HG02588 (cell line): ENCODE results near the gene CTSO.
"Not testable (repeated sequence)": the region's sequence is repeated elsewhere in the genome, so short reads cannot be mapped to it uniquely, and the experiment has no call there.

Experiments
- ATAC-seq: cut with Tn5 transposase; IDR thresholded peaks from one replicate; pipeline ENCODE4 v1.9.1; 2021; ENCODE audit warnings: mild to moderate bottlenecking, moderate library complexity; ENCODE audit not compliant: unreplicated experiment

CTSO gene

DNA sequence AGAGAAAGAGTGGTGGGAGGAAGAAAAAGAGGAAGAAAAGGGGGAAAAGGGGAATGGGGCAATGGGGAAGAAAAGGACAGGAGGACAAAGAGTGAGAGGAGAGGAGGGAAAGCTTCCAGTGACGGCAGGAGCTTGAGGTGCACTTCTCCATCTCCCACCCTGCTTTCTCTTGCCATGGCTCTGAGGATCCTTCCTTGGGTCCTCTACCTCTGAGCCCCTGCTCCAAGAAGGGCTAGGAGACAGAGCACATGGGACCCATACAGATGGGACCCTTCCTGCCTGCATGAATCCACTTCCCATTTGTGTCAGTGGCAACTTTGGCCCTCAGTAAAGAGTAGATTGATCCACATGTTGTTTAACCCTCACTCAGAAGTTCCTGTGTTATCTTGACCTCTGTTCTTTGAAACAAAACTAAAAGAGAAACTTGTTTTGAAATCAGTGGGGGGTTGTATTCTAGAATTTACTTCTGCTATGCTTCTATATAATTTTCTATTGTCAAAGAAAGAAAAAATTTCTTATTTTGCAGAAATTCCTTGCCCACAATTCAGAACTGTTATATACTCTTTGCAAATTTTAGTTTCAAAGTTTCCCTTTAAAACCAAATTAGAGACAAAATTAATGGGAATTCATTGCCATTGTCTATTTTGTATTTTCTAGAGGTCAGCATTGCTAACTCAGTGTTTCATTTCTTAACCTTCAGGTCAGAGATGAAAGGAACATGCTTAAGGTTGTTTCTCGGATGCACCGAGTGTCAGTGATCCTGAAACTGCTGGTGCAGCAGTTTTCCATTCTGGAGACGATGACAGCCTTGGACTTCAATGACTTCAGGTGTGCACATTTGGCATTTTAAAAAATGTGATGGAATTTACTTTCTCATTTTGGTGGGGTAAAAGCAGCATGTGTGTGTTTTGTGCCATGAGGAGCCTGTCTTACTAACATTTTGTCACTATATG, 45.2 kb downstream of the CTSO start:
- ATAC-seq: peak; percentile 77

DNA sequence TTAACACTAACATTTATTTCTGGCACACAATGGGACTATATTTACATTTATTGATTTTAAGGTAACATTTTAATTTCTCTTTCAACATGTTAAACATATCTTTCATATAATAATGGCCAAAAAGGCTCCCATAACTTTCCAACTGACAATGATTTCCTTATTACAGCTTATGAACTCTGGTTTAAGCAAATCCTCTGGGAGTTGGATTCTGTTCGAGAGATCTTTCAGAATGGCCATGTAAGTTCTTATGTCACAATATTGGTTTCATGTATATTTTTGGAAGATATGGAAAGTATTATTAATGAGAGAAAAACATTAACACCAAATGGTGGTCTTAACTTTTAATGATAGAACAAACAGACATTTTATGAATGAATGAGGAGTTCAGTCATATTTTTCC, 46.1 kb downstream of the CTSO start:
- no peak for ATAC-seq

DNA sequence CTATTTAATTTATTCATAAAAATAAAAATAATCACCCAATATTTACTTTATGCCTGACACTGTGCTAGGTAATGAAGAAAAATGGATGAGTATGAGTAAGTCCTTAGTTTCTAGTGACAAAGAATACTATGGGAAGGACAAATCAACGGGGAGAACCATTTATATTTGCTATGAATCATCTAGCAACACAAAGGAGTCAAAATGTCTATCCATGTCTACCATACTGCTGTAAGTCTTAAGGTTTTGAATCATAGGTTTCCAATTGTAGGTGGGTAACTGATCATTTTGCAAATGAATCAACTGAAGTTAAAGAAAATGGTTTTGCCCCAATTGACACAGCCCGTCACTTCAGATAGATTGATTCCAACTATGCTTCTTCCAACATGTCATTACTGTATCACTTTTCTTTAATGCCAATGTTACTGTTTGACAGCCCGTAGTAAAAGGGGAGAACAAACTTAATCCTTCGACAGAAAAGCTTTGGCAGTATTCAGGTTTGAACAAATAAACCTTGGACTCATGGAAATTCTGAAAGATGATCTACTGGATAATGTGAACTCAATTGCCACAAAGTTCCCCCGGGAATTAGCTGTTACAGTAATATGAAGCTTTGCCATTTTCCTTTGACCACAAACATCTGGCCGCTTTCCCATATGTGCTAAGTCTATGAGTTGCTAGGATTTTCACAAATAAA, 47.0 kb downstream of the CTSO start:
- ATAC-seq: no peak

DNA sequence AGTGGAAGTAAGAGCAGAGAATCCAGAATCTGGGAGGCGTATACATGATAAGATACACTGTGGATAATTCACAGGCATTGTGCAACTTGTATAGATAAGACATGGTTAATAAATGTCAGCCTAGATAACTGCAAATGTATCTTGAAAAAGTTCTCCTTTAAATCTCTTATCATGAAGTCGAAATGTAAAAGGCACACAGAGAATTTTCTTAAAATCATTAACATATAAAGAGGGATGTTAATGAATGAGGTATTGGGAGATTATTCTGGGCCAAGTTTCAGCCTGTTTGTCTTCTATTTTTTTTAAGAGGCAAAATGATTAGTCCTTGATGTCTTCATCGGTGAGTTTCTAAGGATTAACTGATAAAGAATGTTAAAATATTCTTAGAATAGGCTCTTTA, 49.3 kb downstream of the CTSO start:
- no peak for ATAC-seq

DNA sequence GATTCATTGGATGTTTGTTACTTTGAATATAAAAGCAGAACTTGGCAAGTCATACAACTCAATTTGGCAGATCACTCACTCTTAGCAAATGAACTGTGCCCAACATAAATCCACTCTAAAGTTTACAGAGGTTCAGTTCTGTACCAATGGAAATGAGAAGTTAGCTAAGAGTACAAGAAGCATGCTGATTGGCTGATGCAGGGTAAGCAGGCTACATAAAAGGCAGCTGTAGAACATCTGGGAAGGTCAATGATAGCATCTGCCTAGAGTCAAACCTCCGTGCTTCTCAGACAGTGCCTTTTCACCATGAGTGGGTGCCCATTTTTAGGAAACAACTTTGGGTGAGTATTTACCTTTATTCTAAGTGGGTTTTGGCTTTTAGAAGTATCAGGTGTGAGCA, 50.2 kb downstream of the CTSO start, which contains the start of gene TDO2:
TDO2 (plus strand) TSS at position 244 of the 400 bp plus-strand sequence; CDS start at position 307, 63 bp downstream.
- no peak for ATAC-seq

DNA sequence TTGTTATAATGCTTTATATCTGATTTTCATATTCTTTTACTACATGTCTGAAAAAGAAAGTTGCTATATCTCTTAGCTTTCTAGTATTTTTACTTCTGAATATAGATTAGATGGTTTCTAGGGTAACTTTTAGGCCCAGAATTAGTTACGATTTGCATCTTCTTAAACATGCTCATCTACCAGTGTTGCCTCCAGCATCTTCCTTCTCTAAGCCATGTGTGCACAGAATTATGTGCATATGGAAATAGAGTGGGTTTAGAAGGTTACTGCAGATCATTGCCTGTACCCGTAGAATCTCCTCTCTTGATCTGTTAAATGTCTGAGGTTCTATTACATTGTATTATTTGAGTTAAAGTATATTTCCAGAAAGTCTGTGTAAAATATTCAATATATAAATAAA, 52.7 kb downstream of the CTSO start:
- ATAC-seq: no peak

DNA sequence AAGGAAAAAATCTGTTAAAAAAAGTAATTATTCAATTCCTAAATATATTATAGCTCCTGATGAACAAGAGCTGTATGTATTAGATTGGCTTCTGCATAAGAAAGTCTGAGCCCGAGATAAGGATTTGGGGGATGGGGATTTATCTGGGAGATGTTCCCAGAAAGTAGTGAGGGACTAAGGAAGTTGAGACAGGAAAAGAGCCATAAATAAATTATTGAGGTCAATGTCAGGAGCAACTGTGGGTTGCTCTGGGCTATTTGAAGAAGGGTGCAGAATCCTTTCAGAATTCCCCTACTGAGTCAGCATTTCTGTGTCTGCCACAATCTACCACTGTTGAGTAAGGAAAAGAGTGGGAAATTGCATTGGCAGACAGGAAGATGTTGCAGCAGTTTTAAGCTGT, 53.3 kb downstream of the CTSO start:
- ATAC-seq: no peak

DNA sequence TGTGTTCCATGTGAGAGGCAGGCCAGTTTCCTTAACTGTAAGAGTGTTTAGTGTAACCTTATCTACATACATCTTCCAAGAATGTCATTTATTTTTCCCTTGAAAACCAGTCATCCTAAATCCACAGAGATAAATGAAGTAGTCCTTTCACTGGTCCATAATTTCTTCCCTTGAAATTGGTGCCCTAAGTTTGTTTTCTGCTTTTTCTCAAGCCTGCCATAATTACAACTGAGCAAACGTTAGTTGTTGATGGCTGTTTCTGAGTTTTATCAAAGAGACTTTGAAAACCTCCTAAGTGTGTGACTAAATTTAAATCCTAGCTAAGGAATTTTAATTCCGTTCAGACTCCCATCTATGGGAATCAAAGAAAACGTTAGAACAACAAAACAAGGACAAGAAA, 53.8 kb downstream of the CTSO start:
- no peak for ATAC-seq

DNA sequence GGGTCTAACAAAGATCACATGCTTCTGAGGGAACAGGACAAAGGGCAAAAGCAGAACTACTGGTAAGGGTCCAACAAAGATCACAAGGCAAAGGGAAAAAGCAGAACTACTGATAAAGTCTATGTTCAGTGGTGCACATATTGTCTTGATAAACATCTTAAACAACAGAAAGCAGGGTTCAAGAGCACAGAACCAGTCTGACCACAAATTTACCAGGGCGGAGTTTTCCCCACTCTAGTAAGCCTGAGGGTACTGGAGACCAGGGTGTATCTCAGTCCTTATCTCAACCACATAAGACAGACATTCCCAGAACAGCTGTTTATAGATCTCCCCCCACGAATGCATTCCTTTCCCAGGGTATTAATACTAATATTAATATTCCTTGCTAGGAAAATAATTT, 55.3 kb downstream of the CTSO start:
- ATAC-seq: not testable (repeated sequence)

DNA sequence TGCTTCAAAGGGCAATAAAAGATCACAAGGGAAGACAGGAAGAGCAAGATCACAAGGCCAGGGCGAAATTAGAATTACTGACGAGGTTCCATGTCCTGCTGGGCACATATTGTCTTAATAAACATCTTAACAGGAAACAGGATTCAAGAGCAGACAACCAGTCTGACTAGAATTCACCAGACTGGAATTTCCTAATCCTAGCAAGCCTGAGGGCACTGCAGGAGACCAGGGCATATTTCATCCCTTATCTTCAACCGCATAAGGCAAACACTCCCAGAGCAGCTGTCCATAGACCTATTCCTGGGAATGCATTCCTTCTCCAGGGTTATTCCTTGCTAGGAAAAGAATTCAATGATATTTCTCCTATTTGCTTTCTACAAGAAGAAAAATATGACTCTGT, 62.6 kb downstream of the CTSO start:
- ATAC-seq: no peak

DNA sequence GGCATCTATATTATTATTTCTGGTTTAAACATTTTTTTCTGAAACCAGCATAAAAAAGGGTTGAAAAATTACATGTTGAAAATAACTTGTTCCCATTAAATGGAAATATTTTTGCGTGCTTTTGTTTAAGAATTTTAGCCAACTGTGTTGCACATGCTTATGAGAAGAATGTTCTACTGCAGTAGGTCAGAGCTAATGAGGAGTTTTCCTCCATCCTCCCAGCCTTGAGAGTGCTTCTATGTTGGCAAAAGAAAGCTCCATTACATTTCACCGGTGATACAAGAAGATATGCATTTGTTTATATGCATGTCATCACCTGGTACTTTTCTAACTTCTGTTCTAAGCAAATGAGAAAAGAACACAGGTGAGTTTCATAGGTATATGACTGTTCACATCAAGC, 63.7 kb downstream of the CTSO start:
- ATAC-seq: no peak

DNA sequence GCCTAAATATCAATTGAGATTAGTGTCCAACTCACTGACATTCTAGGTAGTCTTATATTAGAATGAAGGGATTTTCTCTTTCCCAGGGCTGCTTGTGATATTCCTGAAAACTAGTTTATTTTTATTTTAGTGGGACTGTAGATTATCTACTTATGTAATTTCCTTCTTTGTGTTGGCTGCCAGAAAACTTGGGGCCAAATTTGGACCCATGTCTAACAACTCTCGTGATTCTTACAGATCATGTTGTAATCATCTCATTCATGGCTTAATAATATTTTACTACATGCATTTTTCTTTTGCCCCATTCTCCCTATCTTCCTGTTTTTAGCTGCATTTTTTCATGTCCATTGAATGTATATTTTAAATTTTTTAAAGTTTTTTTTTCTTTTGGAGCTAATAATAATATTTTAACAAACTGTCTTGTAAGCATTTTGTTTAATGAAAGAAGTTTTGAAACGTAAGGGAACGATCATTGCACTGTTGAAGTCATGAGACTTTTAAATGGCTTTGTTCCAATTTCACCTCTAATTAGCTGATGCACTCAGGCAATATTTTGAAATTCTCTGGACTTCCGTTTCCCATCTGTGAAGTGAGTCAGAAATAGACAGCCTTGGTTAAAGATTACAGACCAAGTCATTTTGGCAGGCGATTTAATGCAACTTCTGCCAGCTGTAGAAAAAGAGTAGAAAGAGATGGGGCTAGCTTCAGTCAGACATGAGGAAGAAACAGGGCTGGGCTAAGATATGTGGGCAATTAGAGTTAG, 64.5 kb downstream of the CTSO start:
- peak; percentile 87 for ATAC-seq

DNA sequence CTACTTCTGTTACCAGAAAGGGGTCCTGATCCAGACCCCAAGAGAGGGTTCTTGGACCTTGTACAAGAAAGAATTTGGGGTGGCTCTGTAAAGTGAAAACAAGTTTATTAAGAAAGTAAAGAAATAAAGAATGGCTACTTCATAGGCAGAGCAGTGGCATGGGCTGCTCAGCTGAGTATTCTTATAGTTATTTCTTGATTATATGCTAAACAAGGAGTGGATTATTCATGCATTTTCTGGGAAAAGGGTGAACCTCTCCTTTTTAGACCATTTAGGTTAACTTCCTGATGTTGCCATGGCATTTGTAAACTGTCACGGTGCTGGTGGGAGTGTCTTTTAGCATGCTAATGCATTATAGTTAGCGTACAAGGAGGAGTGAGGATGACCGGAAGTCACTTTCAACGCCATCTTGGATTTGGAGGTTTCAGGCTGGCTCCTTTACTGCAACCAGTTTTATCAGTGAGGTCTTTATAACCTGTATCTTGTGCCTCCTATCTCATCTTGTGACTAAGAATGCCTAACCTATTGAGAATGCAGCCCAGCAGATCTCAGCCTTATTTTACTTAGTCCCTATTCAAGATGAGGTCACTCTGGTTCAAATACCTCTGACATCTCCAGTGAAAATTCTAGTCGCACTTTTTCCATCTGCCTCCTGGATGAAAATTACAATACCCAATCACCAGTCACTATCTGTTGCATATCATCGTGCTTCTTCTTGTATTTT, 65.7 kb downstream of the CTSO start:
- no peak for ATAC-seq

DNA sequence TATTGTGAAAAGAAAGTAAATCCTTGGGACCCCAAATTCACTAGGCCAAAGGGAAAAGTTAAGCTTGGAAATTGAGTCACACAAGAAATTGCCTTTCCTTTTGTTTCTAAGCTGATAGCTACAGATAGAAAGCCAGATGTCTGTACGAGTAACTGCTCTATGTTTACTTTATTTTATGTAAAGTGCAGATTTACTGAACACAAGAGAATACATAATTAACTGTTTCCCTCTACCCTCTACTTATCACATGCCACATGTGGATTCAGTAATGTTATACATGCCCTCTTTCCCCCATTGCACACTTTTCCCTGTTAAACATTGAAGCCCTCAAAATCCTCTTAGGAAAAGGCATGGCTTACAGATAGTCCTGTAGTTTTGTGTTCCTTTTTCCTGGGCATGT, 66.6 kb downstream of the CTSO start:
- no peak for ATAC-seq

DNA sequence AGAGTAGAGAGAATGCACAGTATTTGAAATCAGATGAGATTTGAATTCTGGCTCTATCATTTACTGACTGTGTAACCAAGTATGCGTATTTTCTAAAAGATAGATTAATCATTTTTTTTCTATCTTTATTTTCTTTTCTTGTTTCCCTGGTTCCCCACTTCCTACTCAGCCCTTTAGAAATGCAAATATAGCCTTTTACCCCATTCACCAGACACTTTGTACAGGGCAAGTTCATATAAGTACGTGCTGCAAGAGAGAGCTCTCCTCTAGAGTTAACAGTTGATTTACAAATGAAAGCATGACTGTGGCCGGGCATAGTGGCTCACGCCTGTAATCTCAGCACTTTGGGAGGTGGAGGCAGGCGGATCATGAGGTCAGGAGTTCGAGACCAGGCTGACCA, 68.0 kb downstream of the CTSO start:
- no peak for ATAC-seq

DNA sequence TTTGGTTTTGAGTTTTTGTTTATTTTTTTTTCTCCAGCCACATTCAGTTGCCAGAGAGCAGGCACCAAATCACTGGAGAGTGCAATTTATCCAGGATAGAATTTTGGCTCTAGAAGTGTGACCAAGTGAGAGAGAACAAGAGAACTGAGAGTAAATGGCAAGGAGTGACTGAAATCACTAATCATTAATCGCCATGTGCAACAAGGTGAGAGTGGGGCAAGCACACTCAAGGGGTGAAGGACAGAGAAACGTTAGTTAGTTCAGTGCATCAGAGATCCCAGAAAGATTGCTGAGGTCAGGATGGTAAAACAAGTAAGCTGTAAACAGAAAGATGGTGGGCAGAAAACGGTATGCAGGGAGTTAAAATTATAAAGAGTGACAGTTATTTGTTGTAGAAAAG, 69.8 kb downstream of the CTSO start:
- ATAC-seq: no peak

DNA sequence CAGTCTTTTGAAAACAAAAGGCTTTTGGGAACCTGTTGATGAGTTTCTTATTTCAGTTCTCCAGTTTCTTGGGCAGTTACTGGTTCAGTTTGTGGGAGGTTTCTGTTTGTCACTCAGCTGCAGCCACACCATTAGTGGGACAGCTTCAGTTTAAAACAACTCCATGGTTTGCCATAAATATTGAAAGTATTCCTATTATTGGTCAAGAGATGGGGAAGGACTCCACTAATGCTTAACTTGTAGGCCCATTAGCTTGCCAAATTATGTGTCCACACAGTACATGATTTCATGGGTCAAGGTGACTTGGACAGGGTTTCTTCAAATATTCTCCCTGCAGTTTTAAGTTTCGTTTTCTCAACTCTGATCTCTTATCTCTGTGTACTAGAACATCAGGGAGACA, 72.1 kb downstream of the CTSO start:
- ATAC-seq: peak; percentile 54

DNA sequence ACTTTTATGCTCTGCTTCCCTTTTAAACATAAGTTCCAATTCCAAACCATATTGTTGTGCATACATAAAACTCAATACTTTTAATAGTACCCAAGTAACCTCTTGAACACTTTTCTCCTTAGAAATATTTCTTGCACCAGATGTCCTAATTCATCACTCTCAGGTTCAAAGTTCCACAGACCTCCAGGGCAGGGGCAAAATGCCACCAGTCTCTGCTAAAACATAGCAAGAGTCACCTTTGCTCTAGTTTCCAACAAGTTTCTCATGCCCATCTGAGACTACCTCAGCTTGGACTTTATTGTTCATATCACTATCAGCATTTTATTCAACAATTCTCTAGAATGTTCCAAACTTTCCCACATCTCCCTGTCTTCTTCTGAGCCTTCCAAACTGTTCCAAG, 73.9 kb downstream of the CTSO start:
- ATAC-seq: no peak

DNA sequence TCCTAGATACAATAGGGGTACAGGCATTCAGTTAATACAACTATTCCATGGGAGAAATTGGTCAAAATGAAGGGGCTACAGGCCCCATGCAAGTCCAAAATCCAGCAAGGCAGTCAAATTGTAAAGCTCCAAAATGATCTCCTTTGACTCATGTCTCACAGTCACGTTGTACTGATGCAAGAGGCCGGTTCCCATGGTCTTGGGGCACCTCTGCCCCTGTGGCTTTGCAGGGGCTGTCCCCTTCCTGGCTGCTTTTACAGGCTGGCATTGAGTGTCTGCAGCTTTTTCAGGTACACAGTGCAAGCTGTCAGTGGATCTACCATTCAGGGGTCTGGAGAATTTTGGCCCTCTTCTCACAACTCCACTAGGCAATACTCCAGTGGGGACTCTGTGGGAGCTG, 75.1 kb downstream of the CTSO start:
- ATAC-seq: no peak

DNA sequence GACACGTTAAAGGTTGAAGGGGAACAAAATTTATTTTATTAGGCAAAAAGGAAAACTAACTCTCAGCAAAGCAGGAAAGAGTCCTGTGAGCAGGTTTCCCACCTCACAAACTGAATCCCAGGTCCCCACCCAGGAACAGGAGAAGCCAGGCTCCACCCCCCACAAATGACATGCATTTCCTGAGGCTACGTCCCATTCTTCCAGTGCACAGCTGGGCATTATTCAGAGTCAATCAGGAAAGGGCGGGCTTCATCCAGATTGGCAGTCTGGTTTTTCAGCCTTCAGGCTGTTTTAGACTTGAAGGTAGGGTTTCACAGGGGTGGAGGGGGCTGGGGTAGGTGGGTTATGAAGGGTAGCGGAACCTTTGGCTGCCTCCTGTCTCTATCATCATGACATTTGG, 75.7 kb downstream of the CTSO start:
- no peak for ATAC-seq

DNA sequence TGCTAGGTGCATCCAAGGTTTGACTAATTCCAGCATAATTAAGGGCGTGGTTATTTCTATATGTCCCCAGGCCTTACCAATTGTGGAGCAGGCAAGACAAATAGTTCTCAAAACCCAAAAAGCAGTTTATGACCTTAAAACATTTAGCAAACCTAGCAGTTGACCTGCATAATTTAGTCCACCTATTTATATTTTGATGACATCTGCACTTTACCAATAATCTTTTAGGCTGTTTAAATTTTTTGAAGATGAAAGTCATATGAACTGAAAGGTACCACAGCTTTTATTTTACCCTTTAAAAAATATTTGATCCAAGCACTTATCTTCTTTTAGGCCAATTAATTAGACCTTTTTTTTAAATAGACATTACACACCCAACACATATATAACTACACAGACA, 77.8 kb downstream of the CTSO start:
- ATAC-seq: no peak
